ENCODE measurements around the gene RHOBTB1.

RHOBTB1 gene

DNA sequence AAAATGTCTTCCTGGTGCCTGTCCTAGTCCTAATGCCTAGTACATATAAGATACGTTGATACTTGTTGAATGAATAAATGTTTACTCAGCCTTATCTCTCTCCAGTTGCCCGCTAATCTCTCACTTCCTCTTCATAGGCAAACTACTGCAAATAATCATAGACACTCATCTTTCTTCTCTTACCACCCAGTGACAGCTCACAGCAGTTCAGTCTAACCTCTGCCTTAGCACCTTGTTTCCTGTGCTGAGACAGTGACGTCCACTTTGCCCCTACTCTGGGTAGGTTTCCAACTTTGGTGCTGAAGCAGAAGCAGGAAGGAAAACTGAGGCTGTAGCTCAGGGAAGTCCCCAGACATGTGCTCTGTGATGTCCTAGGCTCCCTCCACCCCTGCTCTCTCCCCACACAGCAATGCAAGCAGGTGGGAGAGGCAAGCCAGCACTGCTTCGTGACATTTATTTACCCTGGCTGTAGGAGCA, 45.5 kb upstream of the RHOBTB1 start:
- no peak overlapping the region for H3K4me2 ChIP-seq (ENCODE audit: low read depth, low read length, poor library complexity, severe bottlenecking)
- no peaks in the 10 kb centered on the region for H3K27me3 ChIP-seq (ENCODE audit: insufficient read depth, low read length, poor library complexity, severe bottlenecking)
- no peaks in the 10 kb centered on the region for H3K9me2 ChIP-seq (replicated peaks; ENCODE audit: low read depth, low read length)
- H4K20me1 ChIP-seq (ENCODE audit: insufficient read depth, low read length, poor library complexity, severe bottlenecking): no peaks in the 10 kb centered on the region
- H3K9me3 ChIP-seq (ENCODE audit: insufficient read depth, low read depth, low read length): no peaks in the 10 kb centered on the region; the same call in 1 of the 2 replicates
- H3F3A ChIP-seq (ENCODE audit: low read depth): no peaks in the 10 kb centered on the region
- H3K79me2 ChIP-seq (ENCODE audit: insufficient read depth, low read length): no peaks in the 10 kb centered on the region
- no peak overlapping the region for H3K9ac ChIP-seq (ENCODE audit: low read depth, low read length, poor library complexity, severe bottlenecking)
- H3K4me1 ChIP-seq (ENCODE audit: insufficient read depth, low read length, poor library complexity, severe bottlenecking): no peaks in the 10 kb centered on the region
- H3K4me3 ChIP-seq (ENCODE audit: low read length, poor library complexity, severe bottlenecking): no peak overlapping the region
- H3K36me3 ChIP-seq (ENCODE audit: insufficient read depth, low read length): no peaks in the 10 kb centered on the region
- no peak overlapping the region for H2AFZ ChIP-seq (ENCODE audit: low read length)
- no peak for TF ChIP-seq EZH2phosphoT487 (IDR thresholded peaks at IDR 0.05; ENCODE audit: borderline replicate concordance)
- TF ChIP-seq, protein P1, sequence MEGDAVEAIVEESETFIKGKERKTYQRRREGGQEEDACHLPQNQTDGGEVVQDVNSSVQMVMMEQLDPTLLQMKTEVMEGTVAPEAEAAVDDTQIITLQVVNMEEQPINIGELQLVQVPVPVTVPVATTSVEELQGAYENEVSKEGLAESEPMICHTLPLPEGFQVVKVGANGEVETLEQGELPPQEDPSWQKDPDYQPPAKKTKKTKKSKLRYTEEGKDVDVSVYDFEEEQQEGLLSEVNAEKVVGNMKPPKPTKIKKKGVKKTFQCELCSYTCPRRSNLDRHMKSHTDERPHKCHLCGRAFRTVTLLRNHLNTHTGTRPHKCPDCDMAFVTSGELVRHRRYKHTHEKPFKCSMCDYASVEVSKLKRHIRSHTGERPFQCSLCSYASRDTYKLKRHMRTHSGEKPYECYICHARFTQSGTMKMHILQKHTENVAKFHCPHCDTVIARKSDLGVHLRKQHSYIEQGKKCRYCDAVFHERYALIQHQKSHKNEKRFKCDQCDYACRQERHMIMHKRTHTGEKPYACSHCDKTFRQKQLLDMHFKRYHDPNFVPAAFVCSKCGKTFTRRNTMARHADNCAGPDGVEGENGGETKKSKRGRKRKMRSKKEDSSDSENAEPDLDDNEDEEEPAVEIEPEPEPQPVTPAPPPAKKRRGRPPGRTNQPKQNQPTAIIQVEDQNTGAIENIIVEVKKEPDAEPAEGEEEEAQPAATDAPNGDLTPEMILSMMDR (conservative IDR thresholded peaks at IDR 0.05; ENCODE audit: low read length): no peak

DNA sequence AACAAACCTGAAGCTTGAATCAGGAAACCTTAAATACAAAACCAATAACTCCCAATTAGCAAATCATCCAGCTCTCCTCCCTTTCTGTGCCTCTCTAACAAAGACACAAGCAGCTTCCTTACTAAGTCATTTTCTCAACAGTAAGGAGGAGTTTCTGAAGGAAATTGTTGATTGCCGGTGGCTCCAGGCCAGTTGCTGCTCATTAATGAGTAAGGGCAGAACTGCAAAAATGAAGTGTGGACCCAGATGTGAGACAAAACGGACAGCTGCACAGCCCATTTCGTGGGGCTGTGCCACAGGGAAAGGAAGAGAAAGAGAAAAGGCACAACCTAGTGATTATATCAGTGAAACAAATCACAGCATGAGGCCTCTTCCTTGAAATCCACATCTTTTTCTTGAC, 42.8 kb upstream of the RHOBTB1 start:
- Histone ChIP-seq H3F3A (ENCODE audit: low read depth) (no peaks in the 10 kb centered on the region), H3K4me3 (ENCODE audit: low read length, poor library complexity, severe bottlenecking) (no peak overlapping the region), H2AFZ (ENCODE audit: low read length) (no peak overlapping the region), H3K79me2 (ENCODE audit: insufficient read depth, low read length) (no peaks in the 10 kb centered on the region), H4K20me1 (ENCODE audit: insufficient read depth, low read length, poor library complexity, severe bottlenecking) (no peaks in the 10 kb centered on the region), H3K4me1 (ENCODE audit: insufficient read depth, low read length, poor library complexity, severe bottlenecking) (no peaks in the 10 kb centered on the region), H3K27me3 (ENCODE audit: insufficient read depth, low read length, poor library complexity, severe bottlenecking) (no peaks in the 10 kb centered on the region), H3K9me2 (replicated peaks; ENCODE audit: low read depth, low read length) (no peaks in the 10 kb centered on the region), H3K9ac (ENCODE audit: low read depth, low read length, poor library complexity, severe bottlenecking) (no peak overlapping the region), H3K9me3 (ENCODE audit: insufficient read depth, low read depth, low read length) (no peaks in the 10 kb centered on the region; the same call in 1 of the 2 replicates), H3K36me3 (ENCODE audit: insufficient read depth, low read length) (no peaks in the 10 kb centered on the region), H3K4me2 (ENCODE audit: low read depth, low read length, poor library complexity, severe bottlenecking) (no peak overlapping the region)
- TF ChIP-seq, protein P1 (conservative IDR thresholded peaks at IDR 0.05; ENCODE audit: low read length): no peak
- TF ChIP-seq EZH2phosphoT487 (IDR thresholded peaks at IDR 0.05; ENCODE audit: borderline replicate concordance): no peak

DNA sequence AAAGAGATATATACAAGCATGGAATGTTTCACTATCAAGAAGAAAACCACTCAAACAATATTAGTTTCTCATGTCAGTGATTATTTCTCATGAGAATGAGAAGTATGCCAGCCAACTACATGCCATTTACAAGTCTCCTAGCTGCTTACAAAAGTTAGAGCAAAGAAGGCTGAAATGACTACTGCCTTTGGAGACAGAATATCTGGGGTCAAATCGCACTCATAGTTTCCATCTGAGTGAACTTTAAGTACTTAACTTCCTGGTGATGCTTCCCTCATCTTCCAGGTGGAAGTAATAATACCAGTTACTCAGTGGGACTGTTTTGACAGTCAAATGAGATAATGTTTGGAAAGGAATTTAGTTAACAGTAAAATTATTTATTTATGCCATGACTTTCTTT, 42.0 kb upstream of the RHOBTB1 start:
- H3K36me3 ChIP-seq (ENCODE audit: insufficient read depth, low read length): no peaks in the 10 kb centered on the region
- no peaks in the 10 kb centered on the region for H3K27me3 ChIP-seq (ENCODE audit: insufficient read depth, low read length, poor library complexity, severe bottlenecking)
- H3K9ac ChIP-seq (ENCODE audit: low read depth, low read length, poor library complexity, severe bottlenecking): no peak overlapping the region
- H3F3A ChIP-seq (ENCODE audit: low read depth): no peaks in the 10 kb centered on the region
- no peak overlapping the region for H2AFZ ChIP-seq (ENCODE audit: low read length)
- no peak overlapping the region for H3K4me3 ChIP-seq (ENCODE audit: low read length, poor library complexity, severe bottlenecking)
- H3K79me2 ChIP-seq (ENCODE audit: insufficient read depth, low read length): no peaks in the 10 kb centered on the region
- no peaks in the 10 kb centered on the region for H3K4me1 ChIP-seq (ENCODE audit: insufficient read depth, low read length, poor library complexity, severe bottlenecking)
- no peaks in the 10 kb centered on the region for H4K20me1 ChIP-seq (ENCODE audit: insufficient read depth, low read length, poor library complexity, severe bottlenecking)
- no peak for TF ChIP-seq EZH2phosphoT487 (IDR thresholded peaks at IDR 0.05; ENCODE audit: borderline replicate concordance)
- TF ChIP-seq, protein P1 (conservative IDR thresholded peaks at IDR 0.05; ENCODE audit: low read length): no peak
- H3K4me2 ChIP-seq (ENCODE audit: low read depth, low read length, poor library complexity, severe bottlenecking): no peak overlapping the region
- H3K9me2 ChIP-seq (replicated peaks; ENCODE audit: low read depth, low read length): no peaks in the 10 kb centered on the region
- H3K9me3 ChIP-seq (ENCODE audit: insufficient read depth, low read depth, low read length): no peaks in the 10 kb centered on the region; the same call in 1 of the 2 replicates

Measured in Loucy (cell line).